ENCODE measurements around the gene SAE1.

- no peak for TF ChIP-seq SMC3 (IDR thresholded peaks at IDR 0.05)
- TF ChIP-seq CEBPB (IDR thresholded peaks at IDR 0.05): no peak
- peak; percentile 14 to 34; a peak in 2 of 5 replicates for TF ChIP-seq JUN (IDR thresholded peaks at IDR 0.05)
- no peak for TF ChIP-seq MAZ (IDR thresholded peaks at IDR 0.05; ENCODE audit: borderline replicate concordance, low read depth, low read length)
- no peak for TF ChIP-seq REST (IDR thresholded peaks at IDR 0.05)
- TF ChIP-seq MYC (IDR thresholded peaks at IDR 0.05; ENCODE audit: borderline replicate concordance, low read length): no peak
- no peak; the same call in 1 of the 2 replicates for TF ChIP-seq FOSL2 (IDR thresholded peaks at IDR 0.05)
- peak; percentile 73 for TF ChIP-seq FOSL2 (CRISPR knock-in tag; IDR thresholded peaks at IDR 0.05)
- TF ChIP-seq HMGXB4 (CRISPR knock-in tag; IDR thresholded peaks at IDR 0.05; ENCODE audit: borderline replicate concordance): no peak
- TF ChIP-seq CHD2 (IDR thresholded peaks at IDR 0.05; ENCODE audit: low read length, partially characterized antibody): no peak
Observed at GRCh38 chr19:47232422-47233211, 102.0 kb downstream of the SAE1 start.
